ENCODE data around the gene ATIC.

ATIC gene

GRCh38 chr2:215361876-215362561 lies 50.2 kb downstream of the ATIC start:
- DNase-seq = no peak

- DNase-seq = no peak
Measured at GRCh38 chr2:215362562-215362904, 50.7 kb downstream of the ATIC start.

- DNase-seq = no peak
Measured at GRCh38 chr2:215363039-215363438, 51.2 kb downstream of the ATIC start.

GRCh38 chr2:215363461-215364156 lies 51.8 kb downstream of the ATIC start:
- no peak for DNase-seq

DNA sequence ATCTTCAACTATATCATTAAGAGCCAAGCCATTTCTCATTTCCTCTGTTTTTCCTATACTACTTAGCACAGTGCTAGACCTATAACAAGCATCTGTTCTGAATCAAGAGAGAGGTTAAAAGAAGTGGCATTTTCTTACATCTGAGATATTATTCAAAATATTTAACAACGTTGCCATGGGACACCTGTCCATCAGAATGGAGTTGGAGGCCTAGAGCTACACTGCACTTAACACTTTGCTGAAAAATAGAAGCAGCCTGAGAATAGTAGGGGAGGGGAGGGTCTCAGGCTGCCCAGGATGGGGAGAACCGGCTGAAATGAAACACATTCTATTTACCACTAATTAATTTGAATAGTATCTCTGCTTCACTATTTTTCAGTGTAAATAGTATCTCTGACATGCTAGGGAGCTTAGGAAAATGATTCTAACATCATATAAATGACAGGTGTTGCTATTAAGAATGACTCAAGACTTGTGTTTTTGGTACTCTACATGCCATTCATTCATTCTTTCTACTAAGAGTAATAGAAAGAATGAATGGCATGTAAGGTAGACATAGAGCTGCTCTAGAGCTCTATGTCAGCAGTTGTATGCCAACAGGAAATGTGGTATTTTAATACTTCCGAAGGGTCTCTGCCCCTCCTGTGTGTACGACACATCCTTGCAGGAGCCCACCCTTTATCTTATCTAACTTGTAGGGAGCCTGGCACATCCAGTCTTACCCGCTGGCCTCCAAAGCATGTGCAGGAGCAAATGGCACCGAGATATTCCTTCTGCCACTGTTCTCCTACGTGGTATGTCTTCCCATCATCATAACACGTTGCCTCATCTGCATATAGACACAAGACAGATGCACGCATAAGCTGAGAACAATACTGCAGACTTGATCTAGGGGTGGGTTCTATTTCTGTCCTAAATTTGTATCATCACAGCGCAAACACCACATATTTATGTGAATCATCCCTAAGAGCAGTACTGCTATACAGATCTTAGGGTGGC lies 52.6 kb downstream of the ATIC start:
- DNase-seq = no peak

GRCh38 chr2:215365184-215365658 lies 53.4 kb downstream of the ATIC start:
- no peak for DNase-seq

DNA sequence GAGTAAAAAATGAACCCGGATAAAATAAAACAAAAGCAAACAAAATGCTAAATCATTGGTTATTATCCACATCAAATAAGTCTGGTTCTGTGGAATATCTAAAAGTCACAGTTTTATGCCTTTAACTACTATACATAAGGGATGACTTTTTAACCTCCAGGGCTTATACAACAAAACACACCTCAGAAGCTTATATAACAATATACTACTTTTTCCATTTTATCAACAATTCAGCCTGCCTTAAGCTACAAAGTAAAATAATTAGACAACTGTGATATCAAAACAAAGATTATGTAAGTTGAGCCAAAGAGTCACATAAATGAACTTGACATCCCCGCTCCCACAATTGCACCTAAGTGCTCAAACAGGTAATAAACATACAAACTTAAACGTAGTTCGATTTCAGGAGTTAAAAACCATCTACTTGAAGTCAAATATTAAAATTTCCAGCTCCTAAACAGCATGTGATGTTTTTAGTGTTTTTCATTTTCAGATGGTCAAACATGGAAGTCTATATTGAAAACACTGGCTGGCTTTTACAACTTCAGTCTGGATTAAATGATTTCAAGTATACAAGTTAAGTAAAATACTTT lies 54.7 kb downstream of the ATIC start:
- DNase-seq = no peak

DNA sequence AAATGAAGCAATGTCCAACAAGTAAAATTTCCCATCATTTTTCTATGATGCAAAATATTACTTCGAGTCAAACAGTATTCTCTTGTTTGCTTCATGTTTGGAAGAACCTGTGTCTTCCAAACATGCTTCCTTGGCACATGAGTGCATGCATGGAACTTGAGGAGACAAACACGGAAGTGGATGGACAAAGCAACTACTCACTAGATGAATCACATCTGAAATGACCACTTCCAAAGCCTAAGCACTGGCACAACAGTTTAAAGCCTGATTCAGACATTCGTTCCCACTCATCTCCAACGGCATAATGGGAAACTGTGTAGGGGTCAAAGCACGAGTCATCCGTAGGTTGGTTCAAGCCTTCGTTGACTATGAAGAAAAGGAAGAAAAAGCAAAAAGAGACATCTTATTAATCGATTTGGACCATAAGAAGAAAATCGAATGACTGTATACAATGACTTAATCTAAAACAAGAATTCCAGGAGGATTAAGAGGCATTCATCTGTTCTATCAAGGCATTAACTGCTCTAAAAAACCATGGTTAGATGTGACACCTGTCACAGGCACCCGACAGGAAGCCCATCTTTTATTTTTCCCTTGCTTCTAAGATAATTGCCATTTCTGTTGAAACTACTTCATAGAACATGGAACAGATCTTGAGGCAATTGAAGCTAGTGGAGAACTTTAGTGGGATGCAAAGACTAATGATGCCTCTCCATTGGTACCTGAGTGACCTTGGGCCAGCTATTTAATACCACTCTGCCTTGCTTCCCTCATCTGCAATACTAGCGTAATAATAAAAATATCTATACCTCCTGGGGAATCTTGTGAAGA lies 56.0 kb downstream of the ATIC start:
- DNase-seq = no peak

DNA sequence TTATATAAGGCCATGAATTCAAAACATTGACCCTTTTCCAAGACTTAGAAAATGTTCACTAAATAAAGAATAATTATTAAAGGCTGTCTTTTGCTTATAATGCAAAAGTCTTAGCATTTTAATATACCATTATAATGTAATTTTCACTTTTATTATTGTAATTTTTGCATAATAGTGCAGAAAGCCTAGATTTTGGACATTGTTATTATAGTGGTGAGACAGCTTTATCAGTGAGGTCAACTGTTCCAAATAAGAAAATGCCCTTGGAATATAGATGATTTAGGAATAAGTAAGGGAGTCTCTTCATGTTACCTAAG lies 56.6 kb downstream of the ATIC start:
- no peak for DNase-seq

DNA sequence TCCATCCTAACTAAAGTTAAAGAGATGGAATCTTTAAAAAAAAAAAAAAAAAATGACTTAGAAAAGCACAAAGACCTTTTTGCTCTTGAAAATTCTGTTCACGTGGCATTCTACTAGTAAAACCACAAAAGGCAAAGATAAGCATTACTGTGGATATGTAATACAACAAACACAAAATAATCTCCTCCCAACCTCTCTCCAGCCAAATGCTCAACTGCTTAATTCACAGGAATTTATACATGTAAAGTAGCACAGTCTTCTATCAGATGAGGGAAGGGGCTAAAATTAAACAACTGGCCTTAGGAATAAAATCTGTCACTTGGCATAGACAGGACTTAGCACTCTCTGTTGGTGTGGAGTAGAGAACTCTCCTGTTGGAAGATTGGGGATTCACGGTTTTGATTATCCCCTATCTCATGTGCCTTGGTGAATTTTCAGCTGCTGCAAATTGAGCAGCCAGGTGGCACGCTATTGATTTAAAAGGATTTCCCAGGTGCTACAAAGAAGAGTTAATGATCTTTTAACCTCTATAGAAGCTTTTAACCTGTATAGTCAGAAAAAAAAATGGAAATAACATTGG lies 57.4 kb downstream of the ATIC start:
- DNase-seq = no peak

DNA sequence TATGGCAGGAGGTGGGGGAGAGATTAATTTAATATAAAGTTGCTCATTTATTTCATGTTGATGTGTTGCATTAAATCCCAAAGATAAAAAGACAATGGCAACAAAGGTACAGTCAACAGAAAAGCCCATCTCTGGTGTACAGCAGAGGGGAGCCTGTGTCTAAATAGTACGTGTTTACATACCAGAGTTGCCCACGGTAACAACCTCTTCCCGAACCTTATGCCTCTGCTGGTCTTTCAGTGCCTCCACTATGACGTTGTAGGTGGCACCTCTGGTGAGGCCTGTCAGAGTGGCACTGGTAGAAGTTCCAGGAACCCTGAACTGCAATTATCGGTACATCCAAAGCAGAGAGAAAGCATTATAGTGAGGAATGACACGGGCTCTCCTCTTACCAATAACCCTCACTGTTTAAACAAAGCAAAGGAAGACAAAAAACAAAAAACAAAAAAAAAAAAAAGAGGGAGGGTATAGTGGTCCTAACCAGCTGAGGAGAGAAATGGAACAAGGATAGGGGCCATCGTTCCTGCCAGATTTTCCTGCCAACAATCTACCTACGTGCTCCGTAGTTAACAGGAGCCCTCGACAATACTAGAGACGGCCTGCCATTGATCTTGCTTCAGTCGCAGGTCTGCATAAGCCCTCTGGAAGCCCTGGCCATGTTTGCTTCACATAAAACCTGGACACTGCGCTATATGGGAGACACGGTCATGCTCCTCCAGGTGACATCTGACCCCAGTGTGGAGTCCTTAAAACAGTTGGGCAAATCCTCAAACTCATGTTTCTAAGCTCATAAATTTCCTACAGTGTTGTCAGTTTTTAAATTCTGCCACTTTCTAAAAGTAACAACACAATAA lies 58.5 kb downstream of the ATIC start:
- DNase-seq = no peak

- no peak for DNase-seq
Measured at GRCh38 chr2:215371915-215372897, 60.3 kb downstream of the ATIC start.

GRCh38 chr2:215372968-215373649 lies 61.2 kb downstream of the ATIC start:
- DNase-seq = no peak

DNA sequence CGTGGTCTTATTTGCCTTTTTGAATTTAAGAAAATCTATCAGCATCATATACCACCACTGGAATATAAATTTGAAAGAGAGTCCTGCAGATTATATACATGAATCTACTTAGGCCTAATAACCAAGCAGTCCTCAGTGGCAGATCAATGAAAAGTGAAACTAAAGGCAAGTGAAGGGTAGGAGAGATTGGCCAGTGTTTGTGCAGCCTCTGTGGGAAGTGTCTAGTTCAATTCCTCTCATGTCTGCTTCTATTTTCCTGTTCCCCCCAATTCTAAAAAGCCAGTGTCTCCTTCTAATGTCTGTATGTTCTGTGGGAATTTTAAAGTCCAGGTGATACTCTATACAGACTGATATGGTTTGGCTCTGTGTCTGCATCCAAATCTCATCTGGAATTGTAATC lies 62.1 kb downstream of the ATIC start:
- DNase-seq = no peak

- DNase-seq = no peak
Measured at GRCh38 chr2:215374642-215375466, 63.0 kb downstream of the ATIC start.

DNA sequence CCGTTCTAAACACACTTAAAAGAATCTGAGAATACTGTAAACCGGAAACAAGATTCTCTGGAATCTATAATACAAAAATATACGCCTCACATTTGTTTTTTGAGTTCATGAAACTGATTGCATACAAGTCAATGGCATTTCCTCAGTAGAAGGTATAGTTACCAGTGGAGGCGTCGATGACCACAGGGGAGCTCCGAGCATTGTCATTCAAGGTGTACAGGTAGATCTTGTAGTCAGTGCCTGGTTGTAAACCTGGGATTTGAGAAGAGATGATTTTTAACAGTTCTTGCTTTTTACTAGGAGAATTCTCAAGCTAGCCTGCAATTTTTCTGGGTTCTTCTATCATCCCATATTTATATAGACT lies 63.6 kb downstream of the ATIC start:
- DNase-seq = no peak

- no peak for DNase-seq
Measured at GRCh38 chr2:215376103-215376780, 64.4 kb downstream of the ATIC start.
